ENCODE data around the gene APOL5.
"Not testable (repeated sequence)": the region's sequence is repeated elsewhere in the genome, so short reads cannot be mapped to it uniquely, and the experiment has no call there.

Gene APOL5

GRCh38 chr22:35717572-35717971 is at the start of gene APOL5:
Gene APOL5, plus strand, starts transcription at chr22:35717872. Its CDS starts 0 bp downstream, at chr22:35717872.
- DNase-seq, result no peak

GRCh38 chr22:35674335-35674734 is 43.3 kb upstream of the APOL5 start:
- no peak for DNase-seq

- DNase-seq, result not testable (repeated sequence)
Measured at GRCh38 chr22:35676065-35676464, 41.6 kb upstream of the APOL5 start.

GRCh38 chr22:35677460-35678187 is 40.0 kb upstream of the APOL5 start:
- no peak for DNase-seq

- no peak for DNase-seq
Measured at GRCh38 chr22:35678836-35679235, 38.8 kb upstream of the APOL5 start.

GRCh38 chr22:35679492-35679891 is 38.2 kb upstream of the APOL5 start:
- not testable (repeated sequence) for DNase-seq

- DNase-seq, result no peak
Measured at GRCh38 chr22:35681454-35682052, 36.1 kb upstream of the APOL5 start.

GRCh38 chr22:35683560-35683959 is 34.1 kb upstream of the APOL5 start:
- DNase-seq, result no peak

- DNase-seq, result no peak
Measured at GRCh38 chr22:35684270-35684700, 33.4 kb upstream of the APOL5 start.

- DNase-seq, result no peak
Measured at GRCh38 chr22:35684732-35685131, 32.9 kb upstream of the APOL5 start.

GRCh38 chr22:35685731-35686130 is 31.9 kb upstream of the APOL5 start:
- DNase-seq, result no peak

- DNase-seq, result no peak
Measured at GRCh38 chr22:35686298-35686697, 31.4 kb upstream of the APOL5 start.

GRCh38 chr22:35687461-35687860 is 30.2 kb upstream of the APOL5 start:
- no peak for DNase-seq

GRCh38 chr22:35688913-35689675 is 28.6 kb upstream of the APOL5 start:
- DNase-seq, result no peak

- DNase-seq, result no peak
Measured at GRCh38 chr22:35690001-35690400, 27.7 kb upstream of the APOL5 start.

- DNase-seq, result no peak
Measured at GRCh38 chr22:35695202-35695601, 22.5 kb upstream of the APOL5 start.

- DNase-seq, result no peak
Measured at GRCh38 chr22:35697142-35697541, 20.5 kb upstream of the APOL5 start.

- DNase-seq, result not testable (repeated sequence)
Measured at GRCh38 chr22:35699852-35700251, 17.8 kb upstream of the APOL5 start.

- no peak for DNase-seq
Measured at GRCh38 chr22:35703861-35704584, 13.6 kb upstream of the APOL5 start.

GRCh38 chr22:35705141-35705540 is 12.5 kb upstream of the APOL5 start:
- no peak for DNase-seq

GRCh38 chr22:35708453-35708852 is 9.2 kb upstream of the APOL5 start:
- DNase-seq, result no peak

GRCh38 chr22:35708917-35709316 is 8.8 kb upstream of the APOL5 start:
- no peak for DNase-seq

GRCh38 chr22:35711336-35711735 is 6.3 kb upstream of the APOL5 start:
- no peak for DNase-seq
